NCI-H446 treated with DMSO at 0.1 percent for 48 hours (cell line): ENCODE measurements around the gene EBF3.

Experiments
- DNase-seq: peaks from one replicate; lab custom pipeline; 2025; lab: John Stamatoyannopoulos, UW

The EBF3 gene

DNA sequence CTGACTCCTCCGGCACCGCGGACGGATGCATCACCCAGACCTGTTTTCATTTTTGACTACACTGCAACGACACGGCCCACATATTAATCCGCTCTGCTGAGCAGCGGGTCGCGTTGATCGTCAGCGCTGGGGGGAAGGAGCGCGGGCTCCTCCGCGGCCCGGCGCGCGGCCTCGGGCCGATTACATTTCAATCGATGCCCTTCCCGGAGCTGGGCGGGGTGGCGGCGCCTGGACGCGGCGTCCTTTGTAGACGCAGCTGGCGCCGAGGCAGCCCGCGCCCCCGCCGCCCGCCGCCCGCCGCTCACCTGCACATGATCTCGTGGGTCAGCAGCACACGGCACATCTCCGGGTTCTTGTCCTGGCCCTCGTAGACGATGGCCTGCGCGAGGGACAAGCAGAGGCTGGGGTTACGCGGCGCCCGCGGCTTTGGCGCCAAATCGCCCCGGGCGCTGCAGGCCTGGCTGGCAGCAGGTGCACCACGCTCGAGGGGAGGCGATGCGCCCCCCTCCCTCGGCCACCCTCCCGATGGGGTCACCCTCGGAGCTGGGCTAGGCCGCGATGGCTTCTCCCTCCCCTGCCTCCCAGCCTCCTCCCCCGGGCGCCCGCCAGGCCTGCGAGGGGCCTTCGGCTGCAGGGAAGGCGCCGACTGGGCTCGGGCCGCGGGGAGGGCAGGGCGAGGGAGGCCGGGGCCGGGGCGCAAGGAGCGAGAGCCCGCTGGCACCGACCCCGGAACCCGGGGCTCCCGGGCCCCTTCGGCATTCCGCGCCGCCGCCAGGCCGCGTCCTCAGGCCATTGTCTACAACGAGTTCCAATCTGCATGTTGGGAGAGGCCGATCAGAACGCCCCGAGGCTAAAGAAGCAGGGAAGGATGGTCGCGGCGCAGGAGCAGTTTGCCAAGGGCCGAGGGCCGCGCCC lies 5.2 kb downstream of the EBF3 start:
- DNase-seq: no peak

DNA sequence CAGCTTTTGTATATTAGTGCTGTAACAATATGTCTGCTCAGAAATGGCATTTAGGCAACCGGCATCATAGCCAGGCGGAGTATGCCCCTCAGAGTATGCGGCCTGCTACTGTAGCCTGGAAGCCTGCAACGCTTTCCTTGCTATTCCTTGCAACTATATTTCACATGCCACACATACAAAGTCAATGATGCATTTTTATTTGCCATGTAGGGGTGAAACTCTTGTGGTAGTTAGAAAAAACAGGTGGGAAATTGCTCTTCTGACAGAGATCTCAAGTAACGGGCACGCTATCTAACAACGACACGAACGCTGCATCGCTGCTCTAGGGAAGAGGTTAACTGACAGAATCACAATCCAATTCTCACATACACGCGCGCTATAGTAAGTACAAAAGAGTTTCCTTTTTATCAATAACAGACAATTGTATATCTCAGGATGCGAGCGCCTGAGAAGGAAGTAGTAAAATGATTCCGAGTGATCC lies 5.9 kb downstream of the EBF3 start:
- DNase-seq: peak; percentile 22

DNA sequence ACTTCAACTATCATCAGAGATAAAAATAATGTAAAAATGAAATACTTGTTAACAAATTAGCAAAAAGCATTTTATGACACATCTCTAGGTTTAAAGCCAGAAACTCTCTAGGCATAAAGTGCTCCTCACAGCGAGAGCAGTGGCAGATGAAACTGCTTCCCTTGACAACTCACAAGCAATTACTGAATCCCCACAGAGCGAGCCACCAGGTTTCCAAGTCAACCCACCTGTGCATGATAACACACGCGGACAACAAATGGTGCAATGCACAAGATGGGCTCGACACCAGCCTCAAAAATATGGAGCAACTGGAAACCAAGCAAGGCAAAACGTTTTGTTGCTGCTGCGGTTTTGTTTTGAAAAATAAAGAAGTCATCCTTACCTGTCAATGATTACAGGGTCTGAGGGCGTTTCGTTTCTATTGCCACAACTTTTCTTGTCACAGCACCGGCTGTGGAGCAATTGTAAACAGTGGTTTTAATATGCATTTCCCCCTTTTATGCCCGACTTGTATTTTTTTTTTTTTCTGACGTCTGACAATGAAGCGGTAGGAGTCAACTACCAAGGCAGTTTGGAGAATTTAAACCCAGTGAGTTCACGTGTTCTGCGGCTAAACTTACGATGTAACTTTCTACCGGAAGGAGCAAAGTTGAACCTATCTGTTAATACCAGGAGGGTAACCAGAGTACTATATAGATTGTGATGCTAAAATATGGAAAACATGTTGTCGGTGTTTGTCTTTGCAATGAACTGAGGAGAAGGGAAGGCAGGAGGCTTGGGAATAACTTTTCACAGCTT lies 7.0 kb downstream of the EBF3 start:
- DNase-seq: no peak

DNA sequence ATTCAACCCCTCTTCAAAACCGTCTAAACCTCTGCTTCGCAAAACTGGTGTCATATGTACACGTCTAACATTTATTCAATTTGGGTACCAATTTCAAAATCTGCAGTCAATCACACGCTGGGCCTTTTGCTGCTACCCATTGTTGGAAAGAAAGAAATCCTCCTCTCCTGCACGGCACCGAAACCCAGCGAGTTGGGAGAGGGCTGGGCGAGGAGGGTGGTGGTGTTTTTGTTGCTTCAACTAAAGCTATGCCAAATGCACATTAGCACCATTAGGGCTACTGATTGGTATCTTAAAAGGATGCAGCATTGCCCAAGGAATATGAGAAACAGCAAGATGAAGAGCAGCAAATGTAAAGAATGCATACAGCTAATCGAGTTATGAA lies 7.8 kb downstream of the EBF3 start:
- no peak for DNase-seq

DNA sequence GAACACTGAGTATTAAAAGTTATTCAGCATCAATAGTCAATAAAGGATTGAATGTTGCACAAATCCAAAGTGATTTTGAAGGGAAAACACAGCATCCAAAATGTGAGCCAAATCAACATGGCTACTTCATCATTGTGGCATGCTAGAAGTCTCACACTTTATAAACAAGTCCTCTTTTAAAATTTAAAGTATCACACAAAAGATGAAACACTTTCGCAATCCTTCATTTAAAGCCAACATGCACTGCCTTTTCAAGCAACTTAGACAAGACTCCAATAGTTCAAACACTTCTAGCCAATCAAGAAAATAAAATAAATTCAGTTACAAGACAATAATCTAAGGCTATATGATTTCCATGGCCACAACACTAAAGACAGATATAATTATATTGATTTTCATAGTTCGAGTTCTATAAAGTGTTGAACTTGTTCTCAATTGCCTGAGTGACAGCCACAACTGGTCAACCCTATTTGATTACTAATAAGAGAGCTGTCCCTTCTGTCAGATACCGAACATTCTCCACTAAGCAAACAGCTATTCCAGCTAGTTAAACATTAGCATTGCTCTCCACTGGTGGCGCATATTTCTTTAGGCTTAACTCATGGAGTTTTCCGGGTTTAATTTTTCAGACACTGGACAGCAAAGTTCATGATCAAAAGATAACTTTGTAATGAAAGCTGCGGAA lies 8.3 kb downstream of the EBF3 start:
- DNase-seq: no peak

DNA sequence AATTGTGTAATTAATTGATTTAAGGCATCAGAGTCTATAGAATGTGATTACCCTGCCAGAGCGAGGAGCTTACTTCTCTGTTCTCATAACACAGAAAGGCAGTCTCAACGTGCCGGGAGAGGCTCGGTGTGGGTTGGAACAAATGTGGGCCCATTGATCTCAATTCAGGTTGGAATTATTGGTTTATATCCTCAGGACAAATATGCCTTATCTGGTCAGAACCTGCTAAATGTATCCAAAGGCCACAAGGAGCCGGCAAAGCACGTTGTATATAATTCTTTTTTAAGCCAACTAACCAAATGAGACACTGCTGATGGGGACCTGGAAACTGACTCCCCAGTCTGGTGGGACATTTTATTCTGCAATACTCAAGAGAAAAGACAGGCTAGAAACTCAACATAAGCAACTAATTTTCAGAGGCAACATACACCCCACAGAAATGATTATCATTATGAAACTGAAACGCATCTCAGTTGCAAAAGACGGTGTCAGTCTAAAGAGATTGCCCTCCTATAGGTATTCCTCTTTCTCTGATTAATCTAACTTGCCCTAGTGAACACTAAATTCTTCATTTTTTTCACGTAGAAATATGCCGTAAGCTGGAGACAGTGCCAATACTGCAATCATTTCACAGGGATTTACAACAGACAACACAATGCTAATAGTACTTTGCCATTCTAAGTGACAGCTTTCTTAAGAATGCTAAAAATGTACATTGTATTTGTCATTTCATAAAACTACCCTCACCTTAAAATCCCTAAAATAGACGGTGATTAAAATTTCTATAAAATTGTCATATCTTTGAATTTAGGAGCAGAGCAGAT lies 9.4 kb downstream of the EBF3 start:
- DNase-seq: no peak

DNA sequence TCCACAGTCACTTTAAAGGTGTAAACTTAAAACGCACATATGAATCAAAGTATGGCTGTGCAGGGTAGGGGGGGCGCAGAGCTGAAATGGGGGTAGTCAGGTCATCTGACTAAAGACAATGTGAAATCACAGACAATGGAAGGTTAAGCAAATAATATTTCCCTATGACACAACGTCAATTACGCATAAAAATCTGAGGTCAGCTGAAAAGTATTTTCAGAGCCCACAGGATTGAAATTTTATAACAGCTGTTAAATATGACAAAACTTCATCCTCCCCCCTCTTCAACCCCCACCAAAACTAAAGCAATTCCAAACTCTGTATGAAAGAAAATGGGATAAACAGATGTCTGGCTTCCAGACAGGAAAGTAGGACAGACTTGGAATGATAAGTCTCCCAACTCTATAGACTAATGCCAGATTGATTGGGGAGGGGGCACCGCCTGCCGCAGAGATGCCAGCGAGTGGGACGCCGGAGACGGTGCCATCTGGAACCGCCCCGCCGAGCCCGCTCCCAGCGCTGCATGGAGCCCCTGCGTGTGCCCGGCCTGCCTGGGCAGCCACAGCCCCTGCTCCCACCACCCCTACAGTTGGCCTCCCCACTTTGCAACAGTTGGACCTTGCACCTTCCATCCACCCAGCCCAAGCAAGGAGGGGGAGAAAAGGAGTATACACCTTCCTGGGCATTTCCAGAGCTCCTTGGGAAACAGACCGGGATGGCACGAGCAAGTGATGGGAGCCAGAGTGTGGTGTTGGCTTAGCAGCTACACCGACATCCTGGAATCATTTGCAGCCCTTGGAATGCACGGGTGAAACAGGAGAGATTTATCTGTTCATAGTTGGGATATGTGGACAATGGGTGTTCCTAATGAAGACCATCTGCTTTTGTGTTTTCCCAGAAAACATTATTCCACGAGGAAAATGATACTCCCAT lies 10.7 kb downstream of the EBF3 start:
- peak; percentile 43 for DNase-seq

DNA sequence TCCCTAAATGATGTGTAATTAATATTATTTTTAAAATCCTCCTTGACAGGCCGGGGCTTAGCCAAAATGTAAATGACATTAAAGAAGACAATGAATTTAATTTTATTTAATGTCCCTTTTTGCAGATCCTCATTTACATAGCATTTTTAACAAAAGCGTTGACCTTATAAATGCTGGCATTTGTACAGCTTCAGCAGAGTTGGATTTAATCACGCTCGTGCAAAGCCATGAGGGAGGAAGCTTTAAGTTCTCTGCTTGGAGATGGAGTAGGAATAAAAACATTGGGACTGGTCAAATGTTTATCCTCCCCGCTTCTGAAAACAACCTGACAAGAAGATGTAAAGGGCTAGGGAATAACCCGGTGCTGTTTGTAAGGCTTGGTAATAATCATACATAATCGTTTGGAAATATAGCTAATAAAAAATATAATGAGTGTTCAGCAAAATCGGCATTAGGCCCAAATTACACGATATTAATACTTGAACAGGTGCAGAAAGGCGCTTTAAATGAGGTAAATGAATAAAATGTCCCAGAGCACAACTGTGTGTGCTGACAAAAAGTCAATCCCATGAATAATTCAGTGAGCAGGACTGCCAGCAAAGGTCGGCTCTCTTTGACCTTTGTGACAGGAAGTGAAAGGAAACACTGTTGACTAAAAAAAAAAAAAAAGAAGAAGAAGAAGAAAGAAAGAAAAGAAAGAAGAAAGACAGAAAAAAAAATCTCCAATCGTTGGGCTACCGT lies 11.5 kb downstream of the EBF3 start:
- no peak for DNase-seq

DNA sequence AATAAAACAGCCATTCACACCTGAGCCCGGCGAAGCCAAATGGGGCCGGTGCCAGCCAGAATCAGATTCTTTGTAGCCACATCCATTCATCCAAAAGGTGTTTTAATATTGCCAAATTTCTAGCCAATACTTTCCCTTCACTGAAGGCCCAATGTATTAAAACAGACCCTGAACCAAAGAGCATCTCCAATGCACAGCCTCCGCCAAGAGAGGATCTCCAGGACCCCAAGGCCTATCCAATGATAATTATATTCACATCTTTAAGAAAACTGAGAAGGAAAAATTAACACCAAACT lies 12.2 kb downstream of the EBF3 start:
- DNase-seq: no peak

DNA sequence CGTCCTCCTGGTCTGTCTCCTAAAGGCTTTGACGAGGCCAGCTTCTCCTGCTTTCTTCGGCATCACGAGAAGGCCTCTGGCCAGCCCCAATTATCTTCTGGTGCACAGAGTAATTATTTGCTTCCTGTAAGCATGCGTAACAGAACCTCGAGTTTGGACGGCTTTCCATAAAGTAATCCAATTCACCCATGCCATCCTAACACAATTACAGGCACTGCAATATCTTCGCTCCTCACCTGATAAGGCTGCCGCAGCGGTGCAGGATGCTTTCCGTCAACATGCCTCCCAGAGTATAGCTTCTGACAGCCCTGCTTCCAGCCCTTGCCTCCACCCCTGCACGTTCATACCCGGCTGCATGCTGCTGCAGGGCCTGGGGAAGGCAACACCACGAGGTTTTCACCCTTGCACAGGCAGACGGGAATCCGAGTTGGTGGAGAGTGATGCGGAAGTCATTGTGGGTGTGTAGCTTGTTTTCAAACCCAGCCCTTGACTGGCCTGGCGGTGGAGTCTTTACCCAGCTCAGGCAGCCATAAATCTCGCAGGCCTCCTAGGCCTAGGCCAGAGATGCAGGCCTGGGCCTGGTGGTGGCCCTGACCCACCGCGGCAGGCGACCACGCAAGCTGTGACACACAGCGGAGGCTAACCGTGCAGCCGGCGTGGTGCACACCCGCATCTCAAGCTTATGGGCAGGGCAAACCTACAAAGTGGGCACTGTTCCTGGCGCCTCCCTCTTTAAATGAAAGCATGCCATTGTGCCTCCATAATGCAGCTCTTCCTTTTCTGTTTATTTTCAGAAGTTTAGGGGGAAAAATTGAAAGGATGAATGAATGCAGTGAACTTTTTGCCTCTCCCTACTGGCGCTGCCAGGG lies 12.7 kb downstream of the EBF3 start:
- no peak for DNase-seq

DNA sequence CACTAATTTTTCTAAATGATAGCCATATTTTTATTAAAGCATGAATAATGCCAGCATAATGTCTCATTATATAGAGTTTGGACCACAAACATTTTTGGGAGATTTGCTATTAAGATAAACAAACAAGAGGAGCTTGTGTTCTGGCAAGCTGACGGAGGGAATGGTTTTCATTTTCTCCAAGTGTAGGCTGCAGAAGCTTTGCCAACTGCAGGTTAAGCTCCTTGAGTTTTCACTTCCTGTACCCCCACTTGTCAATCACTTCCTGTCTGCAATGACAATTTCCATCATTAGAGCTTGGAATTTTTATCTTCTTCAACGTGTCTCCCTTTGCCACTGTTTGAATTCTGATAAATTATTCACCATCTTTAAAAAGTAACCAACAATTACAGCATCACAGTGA lies 13.4 kb downstream of the EBF3 start:
- DNase-seq: no peak

DNA sequence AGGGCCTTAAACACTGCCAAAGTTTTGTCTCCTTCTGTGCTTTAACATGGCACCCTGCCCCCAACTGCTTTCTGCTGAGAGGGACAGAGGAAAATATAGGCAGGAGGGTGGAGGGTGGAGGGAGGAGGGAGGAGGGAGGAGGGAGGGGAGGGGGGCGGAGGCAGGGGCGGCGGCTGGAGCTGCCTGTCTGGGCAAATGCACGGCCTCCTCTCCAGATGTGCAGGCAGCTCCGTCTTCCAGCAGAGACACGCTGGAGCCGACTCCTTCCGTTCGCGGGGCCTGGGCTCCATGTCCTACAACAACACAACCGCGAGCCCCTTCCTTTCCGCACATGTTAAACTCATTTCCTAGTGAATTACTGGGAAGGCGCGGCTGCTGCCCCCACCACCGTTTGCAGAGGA lies 14.2 kb downstream of the EBF3 start:
- no peak for DNase-seq

DNA sequence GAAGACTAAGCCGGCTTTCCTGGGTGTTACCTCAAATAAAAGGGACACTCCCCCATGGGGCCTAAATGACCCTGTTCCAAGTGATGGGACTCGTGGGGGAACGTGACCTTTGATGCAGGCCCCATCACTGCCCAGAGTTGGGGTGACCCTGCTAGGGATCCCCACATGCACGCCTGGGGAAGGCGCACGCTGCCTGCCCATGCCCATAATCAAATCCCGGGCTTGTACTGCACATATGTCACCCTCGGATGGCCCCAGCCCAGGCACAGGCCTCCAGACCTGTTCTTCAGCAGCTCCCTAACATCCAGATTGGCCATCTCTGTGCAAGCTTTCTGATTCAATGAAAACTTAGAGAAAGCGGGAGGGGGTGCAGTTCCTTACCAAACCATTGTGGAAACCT lies 14.7 kb downstream of the EBF3 start:
- no peak for DNase-seq

DNA sequence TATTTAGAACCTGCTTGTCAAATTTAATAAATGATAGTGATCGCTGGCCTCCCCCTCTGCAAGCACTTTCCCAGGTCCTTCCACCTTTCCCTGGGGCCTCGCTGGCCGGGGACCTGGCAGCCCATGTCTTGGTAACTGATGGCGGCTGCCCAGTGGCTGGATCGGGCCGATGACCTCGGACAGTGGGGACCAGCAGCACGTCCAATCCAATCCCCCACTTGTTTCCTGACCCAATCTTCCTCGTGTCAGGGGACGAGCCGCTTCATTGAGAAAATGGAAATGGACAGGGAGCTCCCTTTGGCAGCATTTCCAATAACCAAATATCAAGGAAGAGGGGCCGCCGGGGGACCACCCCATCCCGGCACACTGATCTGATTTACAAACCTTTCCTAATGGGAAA lies 17.2 kb downstream of the EBF3 start:
- no peak for DNase-seq

DNA sequence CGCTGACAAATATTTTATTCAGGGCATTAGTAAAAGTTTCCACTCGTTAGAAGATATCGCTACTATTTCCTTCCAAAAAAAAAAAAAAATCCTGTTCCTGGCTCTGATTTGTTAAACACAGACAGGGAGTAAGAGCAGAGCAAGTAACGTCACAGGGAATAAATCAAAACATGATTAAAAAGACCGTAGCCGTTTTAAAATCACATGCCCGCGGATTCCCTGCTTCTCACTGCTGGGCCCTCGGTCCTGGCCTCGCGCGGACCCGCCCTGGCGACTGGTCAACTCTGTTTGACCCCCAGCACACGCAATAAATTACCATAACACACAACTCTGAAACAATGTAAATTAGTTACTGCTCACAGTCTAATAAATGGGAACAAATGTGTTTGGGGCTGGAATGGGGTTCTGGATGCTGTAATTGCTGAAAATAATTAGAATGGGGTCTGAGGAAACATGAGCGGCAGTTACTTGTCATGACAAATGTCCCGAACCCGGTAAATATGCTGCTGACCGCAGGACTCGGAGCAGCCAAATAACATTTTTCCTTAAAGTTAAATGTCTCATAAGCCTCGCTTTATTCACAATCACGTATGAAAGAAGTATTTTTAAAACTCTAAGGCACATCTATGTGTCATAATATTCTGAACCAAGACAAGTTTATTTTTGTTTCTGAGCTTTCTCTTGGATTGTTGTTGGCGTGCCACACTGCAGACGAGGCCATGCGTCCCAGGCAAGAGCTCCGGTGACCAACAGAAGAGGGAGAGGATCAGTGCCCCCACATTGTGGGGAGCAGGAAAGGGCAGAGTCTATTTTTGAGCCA lies 17.9 kb downstream of the EBF3 start:
- no peak for DNase-seq

DNA sequence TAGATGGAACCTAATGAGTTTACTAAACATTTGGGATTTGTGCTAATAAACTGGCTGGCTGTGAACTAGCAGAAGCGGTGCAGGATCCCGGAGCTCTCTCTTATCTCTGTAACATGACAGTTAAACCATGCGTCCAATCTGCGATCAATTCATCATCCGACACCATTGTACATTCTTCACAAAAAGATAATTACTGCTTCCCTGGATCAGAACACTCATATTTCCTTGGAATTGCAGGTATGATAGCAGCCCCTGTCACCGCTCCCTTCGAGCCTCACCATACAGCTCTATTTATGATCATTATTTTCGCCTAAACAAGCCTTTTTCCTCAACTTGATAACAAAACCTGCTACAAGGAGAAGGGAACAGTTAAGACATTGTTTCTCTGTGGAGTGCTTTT lies 18.5 kb downstream of the EBF3 start:
- no peak for DNase-seq

DNA sequence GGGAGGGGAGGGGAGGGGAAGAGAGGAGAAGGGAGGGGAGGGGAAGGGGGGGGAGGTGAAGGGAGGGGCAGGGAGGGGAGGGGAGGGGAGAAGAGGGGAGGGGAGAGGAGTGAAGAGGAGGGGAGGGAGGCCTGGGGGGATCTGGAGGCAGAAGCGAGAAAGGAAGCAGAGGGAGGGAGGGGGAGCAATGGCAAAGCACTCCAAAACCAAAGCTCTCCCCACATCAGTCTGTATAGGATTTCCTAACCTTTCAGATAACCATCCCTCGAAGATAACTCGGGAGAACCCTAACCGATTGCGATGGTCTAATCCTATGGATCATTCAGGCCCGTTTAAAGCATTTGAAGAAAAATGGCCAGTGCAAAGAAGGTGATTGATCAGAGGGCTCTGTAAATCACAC lies 19.0 kb downstream of the EBF3 start:
- no peak for DNase-seq

DNA sequence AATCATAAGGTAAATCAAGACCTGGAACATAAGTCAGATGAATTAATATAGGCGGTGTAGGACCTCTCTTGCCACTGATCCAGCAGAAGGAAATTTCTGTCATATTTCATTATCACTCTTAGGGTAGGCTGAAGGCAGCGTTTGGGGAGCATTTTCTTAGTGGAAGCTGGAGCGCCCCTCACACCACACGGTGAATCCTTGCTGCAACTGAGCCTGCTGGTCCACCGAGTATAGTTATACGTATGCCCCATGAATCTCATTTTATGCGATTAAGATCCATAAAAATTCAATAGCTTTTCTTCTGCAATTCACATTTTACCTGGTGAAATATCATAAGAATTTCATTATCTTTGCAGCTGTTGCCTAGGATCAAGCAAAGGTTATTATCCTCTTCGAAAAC lies 19.6 kb downstream of the EBF3 start:
- no peak for DNase-seq
